ENCODE results near the gene ZNF212. TPM values are rescaled to one million over a fixed set of nuclear protein-coding genes. Genes with fewer than 3 reads are reported as not detected.

Gene ZNF212
- total RNA-seq, 4 donors from 2014 or later = 3.7 to 7.5 (median 4.7) TPM

DNA sequence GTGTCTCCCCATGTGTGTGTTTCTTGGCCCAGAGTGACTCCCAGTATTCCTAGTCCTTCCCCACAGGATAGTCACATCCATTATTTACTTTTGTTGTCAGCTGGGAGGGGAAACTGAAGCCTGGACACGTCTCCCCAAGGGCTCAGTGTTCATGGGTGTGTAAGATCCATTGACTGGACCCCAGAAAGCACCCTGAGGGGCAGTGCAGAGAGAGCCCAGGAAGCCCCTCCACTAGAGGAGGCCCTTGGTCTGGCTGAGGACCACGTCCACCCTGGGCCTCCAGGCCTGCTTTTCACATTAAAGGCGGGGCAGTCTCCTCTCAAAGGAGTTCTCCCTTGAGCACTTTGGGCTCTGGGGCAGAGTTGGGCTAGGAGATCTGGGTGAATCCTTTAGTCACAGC lies 43.9 kb downstream of the ZNF212 start:
- peaks cover 0 to 16% of the 10 kb centered on the region in 2 donors for H3K36me3 ChIP-seq
- TF ChIP-seq POLR2A (IDR thresholded peaks at IDR 0.05) (no peak), CTCF (IDR thresholded peaks at IDR 0.05 in 4 of 5, conservative IDR thresholded peaks at IDR 0.05 in 1 of 5) (no peak)

DNA sequence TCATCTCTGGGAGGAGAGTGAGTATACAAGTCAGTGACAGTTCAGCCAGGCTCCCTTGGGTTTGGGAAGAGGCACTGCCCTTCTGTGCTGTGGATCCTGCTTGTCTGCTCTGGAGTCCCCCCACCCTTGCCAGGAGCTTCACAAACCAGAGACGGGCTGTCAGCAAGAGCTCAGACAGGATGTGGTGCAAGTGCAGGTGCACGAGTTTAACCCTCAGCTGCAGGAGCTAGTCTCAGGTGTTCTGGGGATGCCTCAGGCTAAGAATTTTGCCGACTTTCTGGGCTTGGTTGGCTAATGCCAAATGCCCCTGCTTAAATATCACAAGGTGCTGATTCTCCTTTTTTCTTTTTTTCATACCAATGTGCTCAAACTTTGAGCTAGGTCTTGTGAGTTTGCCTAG lies 44.9 kb downstream of the ZNF212 start:
- Histone ChIP-seq H3K27me3 (no peaks in the 10 kb centered on the region), H3K36me3 (peaks cover 0 to 14% of the 10 kb centered on the region in 2 donors), H3K4me3 (peak overlapping the region; percentile 68 to 86 (median 78)), H3K4me1 (peaks cover 6 to 11% of the 10 kb centered on the region in 2 donors), H3K9me3 (no peaks in the 10 kb centered on the region), H3K27ac (peak overlapping the region; percentile 38 to 87 (median 64))
- in situ Hi-C loops (cut with MboI; ENCODE audit: low sequenced_read_pairs in 4 of 4) = no loop called here
- DNase-seq = no peak
- intact Hi-C loops (cut with DNase I; ENCODE audit: low total_unique reads) = loop anchor here (2.0 to 10.0 kb wide), 2 partner anchors 90 to 340 kb away; partner anchors contain the start of gene ZNF282
- TF ChIP-seq POLR2A (IDR thresholded peaks at IDR 0.05) (no peak), CTCF (IDR thresholded peaks at IDR 0.05 in 4 of 5, conservative IDR thresholded peaks at IDR 0.05 in 1 of 5) (no peak)
- ATAC-seq = no peak

More for the DNA sequence above, 43.9 kb downstream of the ZNF212 start:
- no peak overlapping the region for H3K4me3 ChIP-seq
- in situ Hi-C loops (cut with MboI; ENCODE audit: low sequenced_read_pairs in 4 of 4) (no loop called here), intact Hi-C loops (cut with DNase I; ENCODE audit: low total_unique reads) (loop anchor here (10.0 kb wide), 1 partner anchor 341 kb away; no protein-coding TSS in a partner anchor)
- H3K4me1 ChIP-seq = peaks cover 6 to 11% of the 10 kb centered on the region in 2 donors
- DNase-seq = no peak
- no peak overlapping the region for H3K27ac ChIP-seq
- no peak for ATAC-seq
- no peaks in the 10 kb centered on the region for H3K27me3 ChIP-seq
- no peaks in the 10 kb centered on the region for H3K9me3 ChIP-seq

- no peaks in the 10 kb centered on the region for H3K9me3 ChIP-seq
- no peaks in the 10 kb centered on the region for H3K27me3 ChIP-seq
- H3K36me3 ChIP-seq = peaks cover 0 to 18% of the 10 kb centered on the region in 2 donors
- peak overlapping the region; percentile 77 to 89 (median 84) for H3K27ac ChIP-seq
- intact Hi-C loops (cut with DNase I; ENCODE audit: low total_unique reads) (loop anchor here (1.0 to 10.0 kb wide), 4 partner anchors 23 to 340 kb away; partner anchors contain the start of genes ZNF212, ZNF282 and ZNF783), in situ Hi-C loops (cut with MboI; ENCODE audit: low sequenced_read_pairs in 4 of 4) (no loop called here)
- ATAC-seq = peak; percentile 97
- H3K4me1 ChIP-seq = peaks cover 6 to 11% of the 10 kb centered on the region in 2 donors
- no peak for TF ChIP-seq CTCF (IDR thresholded peaks at IDR 0.05 in 4 of 5, conservative IDR thresholded peaks at IDR 0.05 in 1 of 5)
- TF ChIP-seq POLR2A (IDR thresholded peaks at IDR 0.05) = peak; percentile 60 to 65
- peak overlapping the region; percentile 68 to 86 (median 78) for H3K4me3 ChIP-seq
- DNase-seq = peak; percentile 95 to 97
These were observed 45.6 kb downstream of the ZNF212 start for GRCh38 chr7:149284850-149285585.

DNA sequence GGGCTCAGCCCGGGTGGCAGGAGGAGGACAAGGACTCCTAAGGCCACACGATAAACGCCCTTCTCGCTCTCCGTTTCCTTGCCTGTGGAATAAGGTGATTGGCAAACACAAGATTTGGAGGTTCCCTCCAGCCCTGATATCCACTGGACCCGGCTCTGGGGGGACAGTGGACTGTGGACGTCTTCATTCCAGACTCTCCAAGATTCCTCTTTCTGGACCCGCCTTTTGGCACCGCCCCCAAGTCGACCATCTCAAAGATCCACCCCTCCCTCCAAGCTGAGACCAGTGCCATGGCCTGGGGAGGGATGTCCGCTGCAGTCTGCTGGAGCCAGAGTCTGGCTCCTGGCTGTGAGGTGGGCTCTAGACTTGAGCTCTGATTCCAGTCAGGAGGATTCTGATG lies 46.2 kb downstream of the ZNF212 start:
- H3K27ac ChIP-seq = peak overlapping the region; percentile 77 to 89 (median 84)
- H3K36me3 ChIP-seq = peaks cover 0 to 18% of the 10 kb centered on the region in 2 donors
- DNase-seq (no peak), ATAC-seq (peak; percentile 27 to 33)
- in situ Hi-C loops (cut with MboI; ENCODE audit: low sequenced_read_pairs in 4 of 4) (no loop called here), intact Hi-C loops (cut with DNase I; ENCODE audit: low total_unique reads) (loop anchor here (1.0 to 10.0 kb wide), 4 partner anchors 23 to 339 kb away; partner anchors contain the start of genes ZNF212, ZNF282 and ZNF783)
- H3K4me1 ChIP-seq = peaks cover 6 to 11% of the 10 kb centered on the region in 2 donors
- H3K27me3 ChIP-seq = no peaks in the 10 kb centered on the region
- peak overlapping the region; percentile 68 to 86 (median 78) for H3K4me3 ChIP-seq
- no peaks in the 10 kb centered on the region for H3K9me3 ChIP-seq
- no peak for TF ChIP-seq POLR2A (IDR thresholded peaks at IDR 0.05)
- TF ChIP-seq CTCF (IDR thresholded peaks at IDR 0.05 in 4 of 5, conservative IDR thresholded peaks at IDR 0.05 in 1 of 5) = no peak

All from gastrocnemius medialis (tissue), 4 donors.